ENCODE measurements around the gene GYG2. TPM values are rescaled to one million over a fixed set of nuclear protein-coding genes. Genes with fewer than 3 reads are reported as not detected.

The GYG2 gene
- total and polyA plus RNA-seq, 2 of the 13 experiments (the other 11 are each of a cell fraction or from before 2014, with no cell fraction given): 20.0 to 24.3 TPM

DNA sequence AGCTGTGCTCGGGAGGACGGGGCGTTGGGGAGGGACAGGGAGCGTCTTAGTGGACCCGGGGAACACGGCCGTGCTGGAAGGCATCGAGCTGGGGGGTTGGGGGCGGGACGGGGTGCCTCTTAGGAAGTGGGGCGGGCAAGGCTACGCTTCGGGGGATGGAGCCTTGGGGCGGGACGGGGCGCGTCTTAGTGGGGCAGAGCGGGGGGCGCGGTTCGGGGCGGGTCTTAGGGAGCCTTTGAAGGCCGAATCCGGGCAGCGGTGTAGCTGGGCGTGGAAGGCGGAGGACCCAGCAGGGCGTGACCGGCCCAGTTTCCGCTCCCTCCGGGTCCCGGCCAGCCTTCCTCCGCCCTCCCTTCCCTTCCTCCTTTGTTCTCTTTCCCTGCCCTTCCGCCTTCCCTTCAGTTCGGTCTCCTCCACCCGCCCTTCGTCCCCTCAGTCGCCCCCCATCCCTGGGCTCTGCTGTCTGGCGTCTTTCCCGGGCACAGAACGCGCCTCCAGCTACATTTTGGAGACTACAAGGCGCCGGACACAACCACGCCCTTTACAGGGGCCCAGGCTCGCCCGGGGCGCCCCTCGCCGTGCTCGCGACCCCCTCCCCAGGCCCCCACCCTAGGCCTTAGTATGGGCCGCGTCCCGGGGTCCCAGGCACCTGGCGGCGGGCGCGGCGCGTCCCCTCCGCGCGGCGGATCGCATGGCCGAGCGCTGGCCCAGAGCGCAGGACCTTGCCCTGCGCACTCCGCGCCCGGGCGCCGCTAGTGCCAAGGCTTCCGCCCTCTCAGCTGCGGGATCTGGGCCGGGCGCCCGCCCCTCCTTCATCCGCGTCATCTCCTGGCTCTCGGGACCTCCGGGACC, 100.1 kb downstream of the GYG2 start, which contains the start of gene ARSD (continued):
- TF ChIP-seq ZNF367 (CRISPR knock-in tag; IDR thresholded peaks at IDR 0.05; ENCODE audit: borderline replicate concordance): no peak
- TF ChIP-seq PBX2 (CRISPR knock-in tag; IDR thresholded peaks at IDR 0.05): no peak
- TF ChIP-seq ZNF691 (CRISPR knock-in tag; IDR thresholded peaks at IDR 0.05; ENCODE audit: borderline replicate concordance, low read depth): no peak
- TF ChIP-seq THRA (CRISPR knock-in tag; IDR thresholded peaks at IDR 0.05; ENCODE audit: borderline replicate concordance): no peak
- TF ChIP-seq GTF2F1 (IDR thresholded peaks at IDR 0.05; ENCODE audit: low read length): no peak
- TF ChIP-seq ZNF225 (CRISPR knock-in tag; IDR thresholded peaks at IDR 0.05): no peak
- no peak for TF ChIP-seq ZBTB4 (CRISPR knock-in tag; IDR thresholded peaks at IDR 0.05; ENCODE audit: borderline replicate concordance)
- TF ChIP-seq SP140L (CRISPR knock-in tag; IDR thresholded peaks at IDR 0.05; ENCODE audit: borderline replicate concordance): no peak
- 0 out of 2 replicates have a peak, but pooled peaks have one; percentile 32 for TF ChIP-seq ZNF574 (CRISPR knock-in tag; IDR thresholded peaks at IDR 0.05)
- peak; percentile 60; the same call in 1 of the 2 replicates for TF ChIP-seq ARID4A (CRISPR knock-in tag; IDR thresholded peaks at IDR 0.05; ENCODE audit: borderline replicate concordance)
- TF ChIP-seq KLF15 (CRISPR knock-in tag; IDR thresholded peaks at IDR 0.05; ENCODE audit: borderline replicate concordance): 0 out of 2 replicates have a peak, but pooled peaks have one; percentile 30
